HG03095 (cell line): ENCODE data around the gene IP6K1.
"Not testable (repeated sequence)": the region's sequence is repeated elsewhere in the genome, so short reads cannot be mapped to it uniquely, and the experiment has no call there.

Experiments used
- ATAC-seq: cut with Tn5 transposase; IDR thresholded peaks from one replicate; pipeline ENCODE4 v1.9.1; 2021; ENCODE audit warnings: moderate library complexity; ENCODE audit not compliant: unreplicated experiment

The IP6K1 gene

DNA sequence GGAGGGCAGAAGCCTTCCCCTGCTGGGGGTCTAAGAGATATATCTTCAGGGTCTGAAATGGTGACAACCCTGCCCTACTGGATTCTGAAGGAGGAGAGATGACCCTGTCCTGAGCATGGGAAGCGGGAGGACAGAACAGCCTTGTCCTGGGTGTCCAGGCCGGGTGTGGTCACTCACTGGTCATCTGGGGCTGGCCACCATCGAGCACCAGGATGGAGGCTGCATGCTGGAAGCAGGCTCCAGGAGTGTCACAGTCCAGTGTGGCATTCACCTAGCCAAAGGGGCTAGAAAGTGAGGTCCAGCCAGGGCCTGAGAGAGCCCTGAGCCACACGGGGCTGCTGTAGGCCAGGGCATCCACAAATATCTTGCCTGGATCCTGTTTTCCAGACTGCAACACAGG, 8.1 kb upstream of the IP6K1 start:
- no peak for ATAC-seq

- ATAC-seq: no peak
These were observed 7.2 kb upstream of the IP6K1 start for GRCh38 chr3:49793486-49794085.

- ATAC-seq: no peak
These were observed 6.2 kb upstream of the IP6K1 start for GRCh38 chr3:49792371-49793150.

DNA sequence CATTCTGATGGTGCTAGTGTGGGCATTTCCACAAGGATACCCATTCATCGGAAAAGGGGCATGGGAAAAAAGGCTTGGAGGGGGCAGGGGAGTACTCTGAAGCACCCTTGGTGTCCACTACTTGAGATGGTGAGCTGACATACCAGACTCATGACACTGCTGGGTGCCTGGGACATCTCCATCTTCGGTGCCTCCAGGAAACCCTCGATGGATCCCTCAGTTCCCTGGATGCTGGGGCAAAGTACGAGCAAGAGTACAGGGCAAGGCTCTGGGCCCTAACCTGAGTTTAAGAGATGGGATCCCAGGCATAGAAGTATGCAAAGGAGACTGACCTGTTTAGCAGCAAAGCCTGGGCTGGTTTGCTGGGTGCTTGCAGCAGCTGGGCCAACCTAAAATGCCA, 5.2 kb upstream of the IP6K1 start:
- ATAC-seq: no peak

DNA sequence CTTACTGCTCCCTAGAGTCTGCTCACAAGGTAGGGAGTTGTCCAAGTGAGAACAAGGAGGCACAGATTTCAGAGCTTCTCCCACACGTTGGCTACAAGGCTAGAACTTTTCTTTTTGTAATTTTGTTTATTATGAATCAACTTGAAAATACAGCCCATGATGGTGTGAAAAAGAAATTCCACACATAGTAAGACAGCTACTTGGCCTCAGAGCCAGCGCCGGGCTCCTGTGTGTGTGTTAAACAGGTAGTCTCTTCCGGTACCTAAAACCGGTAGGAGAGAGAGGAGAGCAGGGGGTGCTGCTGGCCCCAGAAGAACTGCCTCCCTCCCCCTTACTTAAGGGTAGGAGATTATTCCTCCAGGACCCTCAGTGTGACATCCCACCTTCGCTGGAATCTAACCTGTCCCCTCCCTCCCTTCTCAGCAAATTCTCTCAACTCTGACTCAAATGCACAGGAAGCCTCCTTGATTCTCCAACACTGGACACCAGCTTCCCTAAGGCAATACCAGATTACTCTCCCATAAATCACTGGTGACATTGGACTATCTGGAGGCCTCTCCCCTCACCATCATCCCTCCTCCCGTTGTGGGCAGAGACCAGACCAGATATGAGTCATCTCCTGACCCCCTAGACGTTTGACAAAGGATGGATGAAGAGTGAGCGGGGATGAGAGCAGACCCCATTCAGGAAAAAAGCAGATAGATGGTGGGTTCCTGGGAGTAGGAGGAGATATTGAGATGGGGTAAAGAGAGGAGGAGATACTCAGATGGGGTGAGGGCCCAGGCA, 4.5 kb upstream of the IP6K1 start:
- ATAC-seq: no peak

DNA sequence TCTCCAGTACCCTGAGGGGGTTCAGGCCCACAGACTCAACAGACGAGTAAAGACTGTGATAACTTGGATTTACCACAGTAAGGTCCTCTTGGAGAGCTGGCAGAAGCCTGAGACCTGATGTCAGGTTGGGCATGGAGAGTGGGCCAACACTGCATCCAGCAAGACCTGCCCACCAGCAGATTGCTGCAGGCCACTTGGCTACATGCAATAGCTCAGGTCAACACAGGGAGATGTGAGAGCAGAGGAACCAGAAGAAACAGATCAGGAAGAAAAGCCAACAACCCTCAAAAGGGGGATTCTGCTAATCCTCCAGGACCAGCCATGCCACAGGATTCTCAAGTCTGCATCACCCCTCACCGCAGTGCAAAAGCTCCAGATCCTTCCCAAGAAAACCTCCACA, 1.7 kb upstream of the IP6K1 start:
- ATAC-seq: no peak

- ATAC-seq: no peak
These were observed 1.2 kb upstream of the IP6K1 start for GRCh38 chr3:49787536-49787935.

GRCh38 chr3:49787182-49787464, 781 bp upstream of the IP6K1 start:
- ATAC-seq: no peak

- peak; percentile 38 for ATAC-seq
These were observed 581 bp downstream of the IP6K1 start for GRCh38 chr3:49785565-49786356.

GRCh38 chr3:49782277-49782676, 4.1 kb downstream of the IP6K1 start:
- ATAC-seq: not testable (repeated sequence)

DNA sequence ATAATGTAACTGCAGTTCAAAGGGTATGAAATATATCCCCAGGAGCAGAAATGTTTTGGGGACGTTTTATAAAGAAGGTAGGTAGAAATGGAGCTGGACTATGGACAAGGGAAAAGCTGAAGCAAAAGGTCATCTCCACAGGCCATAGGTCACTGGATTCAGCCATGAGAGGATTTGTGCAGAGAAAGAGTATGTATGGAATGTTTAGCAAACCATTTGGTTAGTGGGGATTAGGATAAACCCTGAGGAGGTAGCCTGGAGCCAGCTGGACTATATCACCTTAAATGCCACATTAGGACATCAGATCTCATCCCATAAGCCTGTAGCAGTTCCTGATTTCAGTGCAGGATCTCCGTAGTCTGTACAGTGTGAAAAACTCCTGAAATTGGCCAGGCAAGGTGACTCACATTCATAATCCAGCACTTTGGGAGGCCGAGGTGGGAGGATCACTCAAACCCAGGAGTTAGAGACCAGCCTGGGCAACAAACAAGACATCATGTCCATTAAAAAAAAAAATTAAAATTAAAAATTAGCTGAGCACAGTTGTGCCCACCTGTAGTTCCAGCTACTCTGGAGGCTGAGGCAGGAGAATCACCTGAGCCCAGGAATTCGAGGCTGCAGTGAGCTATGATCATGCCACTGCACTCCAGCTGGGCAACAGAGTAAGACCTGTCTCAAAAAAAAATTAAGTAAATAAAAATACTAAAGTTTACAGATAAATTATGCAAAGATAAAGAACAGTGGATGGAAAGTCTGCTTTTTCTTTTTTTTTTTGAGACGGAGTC, 4.7 kb downstream of the IP6K1 start:
- ATAC-seq: no peak

- ATAC-seq: not testable (repeated sequence)
These were observed 5.4 kb downstream of the IP6K1 start for GRCh38 chr3:49780975-49781365.

GRCh38 chr3:49780080-49780974, 6.0 kb downstream of the IP6K1 start:
- ATAC-seq: no peak

DNA sequence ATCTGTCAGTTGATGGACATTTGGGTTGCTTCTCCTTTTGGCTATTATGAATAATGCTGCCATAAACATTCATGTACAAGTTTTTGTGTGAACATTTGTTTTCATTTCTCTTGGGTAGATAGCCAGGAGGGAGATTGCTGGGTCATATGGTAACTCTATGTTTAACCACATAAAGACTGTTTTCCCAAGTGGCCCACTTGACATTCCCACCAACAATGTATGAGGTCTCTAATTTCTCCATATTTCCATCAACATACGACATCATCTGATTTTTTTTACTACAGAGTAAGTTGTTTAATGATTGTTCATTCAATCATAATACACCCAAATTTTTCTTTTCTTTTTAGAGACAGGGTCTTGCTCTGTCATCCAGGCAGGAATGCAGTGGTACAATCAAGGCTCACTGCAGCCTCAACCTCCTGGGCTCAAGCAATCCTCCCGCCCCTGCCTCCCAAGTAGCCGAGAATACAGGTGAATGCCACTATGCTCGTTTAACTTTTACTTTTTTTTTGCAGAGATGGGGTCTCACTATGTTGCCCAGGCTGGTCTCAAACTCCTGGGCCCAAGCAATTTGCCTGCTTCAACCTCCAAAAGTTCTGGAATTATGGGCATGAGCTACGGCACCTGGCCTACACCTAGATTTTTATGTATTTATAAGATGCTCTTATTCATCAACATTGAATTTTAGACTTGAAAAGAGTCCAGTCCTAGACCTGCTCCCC, 6.8 kb downstream of the IP6K1 start:
- ATAC-seq: no peak

DNA sequence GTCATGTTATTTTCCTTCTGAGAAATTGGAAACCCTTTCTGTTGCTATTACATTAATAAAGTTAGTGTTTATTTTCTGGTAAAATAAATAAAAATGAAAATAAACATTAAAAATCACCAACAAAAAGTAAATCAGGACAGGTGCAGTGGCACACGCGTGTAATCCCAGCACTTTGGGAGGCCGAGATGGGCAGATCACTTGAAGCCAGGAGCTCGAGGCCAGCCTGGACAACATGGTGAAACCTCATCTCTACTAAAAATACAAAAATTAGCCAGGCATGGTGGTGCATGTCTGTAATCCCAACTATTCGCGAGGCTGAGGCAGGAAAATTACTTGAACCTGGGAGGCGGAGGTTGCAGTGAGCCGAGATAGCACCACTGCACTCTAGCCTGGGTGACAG, 10.2 kb downstream of the IP6K1 start:
- not testable (repeated sequence) for ATAC-seq

DNA sequence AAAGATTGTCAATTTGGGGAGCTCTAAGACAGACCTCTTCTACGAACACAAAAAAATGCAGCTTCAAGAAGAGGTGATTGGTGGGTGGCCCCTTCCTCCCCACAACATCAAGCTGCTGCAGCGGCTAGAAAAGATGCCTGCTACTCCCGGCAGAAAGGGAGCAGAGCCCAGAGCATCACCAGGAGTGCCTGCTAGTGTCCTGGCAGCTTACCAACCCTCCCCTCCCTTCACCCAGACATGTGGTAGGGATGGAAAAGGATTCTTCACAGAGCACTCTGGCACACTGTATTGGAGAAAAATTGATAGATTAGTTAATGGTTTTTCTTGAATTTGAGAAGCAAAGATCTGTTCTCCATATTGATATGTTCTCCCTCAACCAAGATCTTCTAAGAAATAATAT, 10.8 kb downstream of the IP6K1 start:
- ATAC-seq: no peak

DNA sequence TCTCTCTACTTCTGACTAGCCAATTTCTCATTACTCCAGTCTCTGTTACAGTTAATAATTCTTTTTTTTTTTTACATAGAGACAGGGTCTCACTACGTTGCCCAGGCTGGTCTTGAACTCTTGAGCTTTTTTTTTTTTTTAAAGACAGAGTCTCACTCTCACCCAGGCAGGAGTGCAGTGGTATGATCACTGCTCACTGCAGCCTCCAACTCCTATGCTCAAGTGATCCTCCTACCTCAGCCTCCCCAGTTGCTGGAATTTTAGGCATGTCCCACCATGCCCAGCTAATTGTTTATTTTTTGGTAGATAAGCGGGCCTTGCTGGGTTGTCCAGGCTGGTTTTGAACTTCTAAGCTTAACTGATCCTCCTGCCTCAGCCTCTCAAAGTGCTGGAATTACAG, 13.6 kb downstream of the IP6K1 start:
- ATAC-seq: no peak

- no peak for ATAC-seq
These were observed 14.9 kb downstream of the IP6K1 start for GRCh38 chr3:49771340-49771938.

GRCh38 chr3:49769926-49770325, 16.4 kb downstream of the IP6K1 start:
- ATAC-seq: no peak
